Ishikawa (cell line): Measurements from ENCODE around the gene PTPRD.

Experiments used
- CEBPB ChIP-seq: IDR thresholded peaks from 2 replicates; pipeline ENCODE4 v1.6.1; 2012
- CREB1 ChIP-seq: IDR thresholded peaks from 2 replicates; pipeline ENCODE4 v1.6.1; 2012; ENCODE audit warnings: low read depth
- EGR1 ChIP-seq: IDR thresholded peaks from 2 replicates; pipeline ENCODE4 v1.6.1; 2012
- EP300 ChIP-seq: IDR thresholded peaks from 2 replicates; pipeline ENCODE4 v1.6.1; 2012; ENCODE audit warnings: borderline replicate concordance
- FOXM1 ChIP-seq: IDR thresholded peaks from 2 replicates; pipeline ENCODE4 v1.6.1; 2012; ENCODE audit warnings: low read depth, borderline replicate concordance
- NFIC ChIP-seq: IDR thresholded peaks from 2 replicates; pipeline ENCODE4 v1.6.1; 2012
- RAD21 ChIP-seq: IDR thresholded peaks from 2 replicates; pipeline ENCODE4 v1.6.1; 2012; ENCODE audit warnings: low read depth
- TAF1 ChIP-seq: IDR thresholded peaks from 2 replicates; pipeline ENCODE4 v1.6.1; 2012; ENCODE audit warnings: low read depth, mild to moderate bottlenecking
- TCF12 ChIP-seq: IDR thresholded peaks from 2 replicates; pipeline ENCODE4 v1.6.1; 2012; ENCODE audit warnings: low read depth
- TEAD4 ChIP-seq: IDR thresholded peaks from 2 replicates; pipeline ENCODE4 v1.6.1; 2012
- YY1 ChIP-seq: IDR thresholded peaks from 2 replicates; pipeline ENCODE4 v1.6.1; 2012; ENCODE audit warnings: low read depth
- ZBTB7A ChIP-seq: IDR thresholded peaks from 2 replicates; pipeline ENCODE4 v1.6.1; 2012; ENCODE audit warnings: low read depth
- TF ChIP-seq, protein P1 (sequence below): IDR thresholded peaks from 2 replicates; pipeline ENCODE4 v1.6.1; 2012
- TF ChIP-seq, protein P2 (sequence below): IDR thresholded peaks from 2 replicates; pipeline ENCODE4 v1.6.1; 2012; ENCODE audit warnings: low read depth, mild to moderate bottlenecking
- TF ChIP-seq, protein P3 (sequence below): IDR thresholded peaks from 2 replicates; pipeline ENCODE4 v1.6.1; 2012

The PTPRD gene

DNA sequence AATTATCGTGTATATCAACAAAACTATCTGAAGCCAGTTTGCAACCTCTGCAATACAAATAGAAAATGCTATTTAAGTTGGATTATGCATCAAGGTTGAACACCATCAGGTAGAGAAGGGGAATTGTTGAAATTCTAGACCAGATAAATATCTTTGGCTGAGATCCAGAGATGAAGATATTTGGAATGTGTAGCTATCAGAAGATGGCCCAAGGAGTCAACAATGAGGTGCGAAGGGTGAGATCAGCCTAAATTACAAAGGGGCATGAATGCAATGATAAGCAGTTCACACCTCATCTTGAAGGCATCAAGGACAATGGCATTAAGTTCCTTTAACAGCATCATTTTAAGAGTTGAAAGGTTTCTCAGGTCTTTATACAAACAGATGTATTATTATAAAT is 2241.1 kb downstream of the PTPRD start:
- TF ChIP-seq, protein P1, sequence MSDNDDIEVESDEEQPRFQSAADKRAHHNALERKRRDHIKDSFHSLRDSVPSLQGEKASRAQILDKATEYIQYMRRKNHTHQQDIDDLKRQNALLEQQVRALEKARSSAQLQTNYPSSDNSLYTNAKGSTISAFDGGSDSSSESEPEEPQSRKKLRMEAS: no peak
- TF ChIP-seq, protein P2, sequence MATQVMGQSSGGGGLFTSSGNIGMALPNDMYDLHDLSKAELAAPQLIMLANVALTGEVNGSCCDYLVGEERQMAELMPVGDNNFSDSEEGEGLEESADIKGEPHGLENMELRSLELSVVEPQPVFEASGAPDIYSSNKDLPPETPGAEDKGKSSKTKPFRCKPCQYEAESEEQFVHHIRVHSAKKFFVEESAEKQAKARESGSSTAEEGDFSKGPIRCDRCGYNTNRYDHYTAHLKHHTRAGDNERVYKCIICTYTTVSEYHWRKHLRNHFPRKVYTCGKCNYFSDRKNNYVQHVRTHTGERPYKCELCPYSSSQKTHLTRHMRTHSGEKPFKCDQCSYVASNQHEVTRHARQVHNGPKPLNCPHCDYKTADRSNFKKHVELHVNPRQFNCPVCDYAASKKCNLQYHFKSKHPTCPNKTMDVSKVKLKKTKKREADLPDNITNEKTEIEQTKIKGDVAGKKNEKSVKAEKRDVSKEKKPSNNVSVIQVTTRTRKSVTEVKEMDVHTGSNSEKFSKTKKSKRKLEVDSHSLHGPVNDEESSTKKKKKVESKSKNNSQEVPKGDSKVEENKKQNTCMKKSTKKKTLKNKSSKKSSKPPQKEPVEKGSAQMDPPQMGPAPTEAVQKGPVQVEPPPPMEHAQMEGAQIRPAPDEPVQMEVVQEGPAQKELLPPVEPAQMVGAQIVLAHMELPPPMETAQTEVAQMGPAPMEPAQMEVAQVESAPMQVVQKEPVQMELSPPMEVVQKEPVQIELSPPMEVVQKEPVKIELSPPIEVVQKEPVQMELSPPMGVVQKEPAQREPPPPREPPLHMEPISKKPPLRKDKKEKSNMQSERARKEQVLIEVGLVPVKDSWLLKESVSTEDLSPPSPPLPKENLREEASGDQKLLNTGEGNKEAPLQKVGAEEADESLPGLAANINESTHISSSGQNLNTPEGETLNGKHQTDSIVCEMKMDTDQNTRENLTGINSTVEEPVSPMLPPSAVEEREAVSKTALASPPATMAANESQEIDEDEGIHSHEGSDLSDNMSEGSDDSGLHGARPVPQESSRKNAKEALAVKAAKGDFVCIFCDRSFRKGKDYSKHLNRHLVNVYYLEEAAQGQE: no peak
- no peak for TF ChIP-seq TAF1
- no peak for TF ChIP-seq FOXM1
- TF ChIP-seq TCF12: no peak
- no peak for TF ChIP-seq EGR1
- TF ChIP-seq YY1: no peak
- TF ChIP-seq, protein P3, sequence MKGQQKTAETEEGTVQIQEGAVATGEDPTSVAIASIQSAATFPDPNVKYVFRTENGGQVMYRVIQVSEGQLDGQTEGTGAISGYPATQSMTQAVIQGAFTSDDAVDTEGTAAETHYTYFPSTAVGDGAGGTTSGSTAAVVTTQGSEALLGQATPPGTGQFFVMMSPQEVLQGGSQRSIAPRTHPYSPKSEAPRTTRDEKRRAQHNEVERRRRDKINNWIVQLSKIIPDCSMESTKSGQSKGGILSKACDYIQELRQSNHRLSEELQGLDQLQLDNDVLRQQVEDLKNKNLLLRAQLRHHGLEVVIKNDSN: no peak
- no peak for TF ChIP-seq NFIC
- TF ChIP-seq CREB1: no peak
- TF ChIP-seq TEAD4: no peak
- no peak for TF ChIP-seq EP300
- no peak for TF ChIP-seq CEBPB
- TF ChIP-seq ZBTB7A: no peak
- no peak for TF ChIP-seq RAD21

DNA sequence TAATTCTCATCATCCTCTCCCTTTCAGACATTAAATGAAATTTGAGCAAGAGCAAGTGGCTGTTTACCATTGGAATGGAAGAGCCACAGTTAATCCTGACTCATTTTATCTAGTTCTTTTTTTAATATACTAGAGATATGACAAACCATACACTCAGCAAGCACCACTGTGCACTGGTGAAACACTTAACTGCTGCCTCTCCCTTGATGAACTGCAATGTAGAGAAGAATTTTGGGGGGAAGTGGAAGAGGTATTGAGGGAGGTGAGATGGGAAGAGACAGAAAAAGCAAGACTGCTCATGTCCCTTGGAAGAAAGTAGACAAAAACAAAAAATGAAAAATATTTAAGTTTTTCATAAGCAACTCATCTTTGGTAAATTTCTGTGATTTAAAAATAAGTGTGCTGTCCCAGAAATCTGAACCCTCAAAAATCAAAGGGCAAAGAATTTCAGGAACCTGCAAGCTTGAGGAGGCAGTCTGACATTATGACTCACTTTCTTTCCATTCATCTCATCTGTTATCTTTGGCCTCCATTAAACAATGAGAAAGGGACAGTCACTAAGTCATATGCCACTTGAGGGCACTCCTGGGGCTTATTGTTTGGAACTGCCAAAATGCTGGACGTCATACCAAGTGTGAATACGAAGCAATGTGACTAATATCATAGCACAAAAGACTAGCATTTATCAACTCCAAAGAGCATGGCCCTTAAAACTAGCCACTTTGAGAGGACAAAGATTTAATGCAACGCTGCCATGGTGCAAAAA is 2246.5 kb downstream of the PTPRD start:
- TF ChIP-seq TEAD4 (no peak), RAD21 (no peak), CEBPB (no peak), EGR1 (no peak), NFIC (no peak), TAF1 (no peak), FOXM1 (no peak), YY1 (no peak), EP300 (no peak), CREB1 (no peak), TCF12 (no peak), ZBTB7A (no peak)
- TF ChIP-seq, protein P2: no peak
- TF ChIP-seq, protein P3: no peak
- TF ChIP-seq, protein P1: no peak

DNA sequence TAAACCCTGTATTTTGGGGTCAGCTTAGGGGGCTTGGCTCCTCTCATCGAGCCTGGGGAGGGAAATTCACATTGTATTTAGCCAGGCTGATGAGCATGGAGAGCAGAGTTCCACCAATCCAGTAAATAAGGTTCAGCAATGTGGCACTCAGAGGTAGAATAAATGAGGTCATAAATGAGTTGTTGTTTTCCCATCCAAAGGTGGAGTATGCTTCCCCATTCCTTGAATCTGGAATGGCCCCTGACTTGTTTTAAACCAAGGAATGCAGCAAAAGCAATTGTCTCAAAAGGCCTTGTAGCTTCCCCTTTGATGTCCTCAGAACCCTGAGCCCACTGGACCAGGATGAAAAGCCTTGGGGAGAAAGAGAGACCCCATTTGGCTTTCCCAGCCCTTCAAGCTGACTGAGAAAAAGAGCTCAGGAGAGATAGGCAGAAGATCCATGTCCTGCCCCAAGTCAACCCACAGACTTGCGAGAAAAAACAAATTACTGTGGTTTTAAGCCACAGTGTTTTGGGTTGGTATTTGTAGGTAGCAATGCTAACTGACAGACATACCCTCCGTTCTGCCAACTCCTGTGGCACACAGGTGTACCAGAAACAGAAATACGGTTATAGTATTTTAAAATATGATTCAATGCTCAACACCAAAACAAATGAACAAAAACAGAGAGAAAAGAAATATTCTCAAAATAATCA is 2247.2 kb downstream of the PTPRD start:
- no peak for TF ChIP-seq ZBTB7A
- no peak for TF ChIP-seq CREB1
- TF ChIP-seq NFIC: no peak
- TF ChIP-seq TCF12: no peak
- no peak for TF ChIP-seq TEAD4
- TF ChIP-seq EGR1: no peak
- no peak for TF ChIP-seq EP300
- no peak for TF ChIP-seq TAF1
- TF ChIP-seq FOXM1: no peak
- TF ChIP-seq, protein P1: no peak
- TF ChIP-seq, protein P3: no peak
- TF ChIP-seq, protein P2: no peak
- no peak for TF ChIP-seq RAD21
- no peak for TF ChIP-seq CEBPB
- no peak for TF ChIP-seq YY1
